Natural killer cell treated with Interleukin-12 subunit alpha and Interleukin-12 subunit beta and Interleukin-15 and Interleukin-18, amount 100 ng/mL, for 72 hours (primary cell): ENCODE data around the gene SPPL2B. TPM values are rescaled to one million over a fixed set of nuclear protein-coding genes. Genes with fewer than 3 reads are reported as not detected.

ENCODE experiments used
- ATAC-seq, 2 donors: fragments of 150-1000 bp; cut with Tn5 transposase in 1 of 2; sonication (Bioruptor Pico), chemical (Tn5 transposase) in 1 of 2; 2 replicates each; pipeline ENCODE4 v1.10.0; 2021
- DNase-seq: peaks from one replicate; pipeline ENCODE4 v3.0.0; 2022; ENCODE audit warnings: low spot score
- H3K27ac Mint-ChIP-seq, 2 donors: 1 replicate in 1 of 2; 2 replicates in 1 of 2; pipeline ENCODE4 v1.8.0; 2022; ENCODE audit warnings: mixed read lengths in 2 of 2, mild to moderate bottlenecking in 1 of 2, moderate library complexity in 1 of 2
- H3K27me3 Mint-ChIP-seq, 2 donors: 1 replicate in 1 of 2; 2 replicates in 1 of 2; pipeline ENCODE4 v1.8.0; 2022; ENCODE audit warnings: mixed read lengths in 2 of 2
- H3K36me3 Mint-ChIP-seq: one replicate; pipeline ENCODE4 v1.8.0; 2022; ENCODE audit warnings: mixed read lengths
- H3K4me1 Mint-ChIP-seq, 2 donors: 1 replicate in 1 of 2; 2 replicates in 1 of 2; pipeline ENCODE4 v1.8.0; 2022; ENCODE audit warnings: low read depth in 2 of 2, mixed read lengths in 2 of 2, mild to moderate bottlenecking in 1 of 2
- H3K4me3 Mint-ChIP-seq: one replicate; pipeline ENCODE4 v1.8.0; 2022; ENCODE audit warnings: mixed read lengths
- H3K9me3 Mint-ChIP-seq: 2 replicates; pipeline ENCODE4 v1.8.0; 2022; ENCODE audit warnings: mixed read lengths
- total RNA-seq, 2 donors: library from RNA; stranded (reverse); gene quantifications; one replicate each; pipeline ENCODE4 v1.2.3, GENCODE V29; 2022

Gene SPPL2B
- total RNA-seq, 2 donors from 2014 or later: 41.3 to 97.6 TPM

GRCh38 chr19:2289714-2290435 lies 38.6 kb upstream of the SPPL2B start:
- peaks cover 0 to 3% of the 10 kb centered on the region in 2 donors for H3K27me3 Mint-ChIP-seq
- H3K4me1 Mint-ChIP-seq: peaks cover 21 to 31% of the 10 kb centered on the region in 2 donors
- ATAC-seq (peak; percentile 79), DNase-seq (peak; percentile 79)
- H3K27ac Mint-ChIP-seq: peak overlapping the region; percentile 86 to 92
- H3K9me3 Mint-ChIP-seq: no peaks in the 10 kb centered on the region
- H3K4me3 Mint-ChIP-seq: peak overlapping the region; percentile 91
- H3K36me3 Mint-ChIP-seq: no peaks in the 10 kb centered on the region

- H3K27ac Mint-ChIP-seq: no peak overlapping the region
- peaks cover 21 to 29% of the 10 kb centered on the region in 2 donors for H3K4me1 Mint-ChIP-seq
- H3K9me3 Mint-ChIP-seq: no peaks in the 10 kb centered on the region
- DNase-seq (no peak), ATAC-seq (peak; percentile 37 to 51)
- H3K36me3 Mint-ChIP-seq: no peaks in the 10 kb centered on the region
- H3K27me3 Mint-ChIP-seq: peaks cover 0 to 3% of the 10 kb centered on the region in 2 donors
- peak overlapping the region; percentile 67 for H3K4me3 Mint-ChIP-seq
These were observed 37.9 kb upstream of the SPPL2B start for GRCh38 chr19:2290441-2291184.

- Mint-ChIP-seq H3K27ac (no peak overlapping the region), H3K9me3 (no peaks in the 10 kb centered on the region), H3K27me3 (peaks cover 0 to 3% of the 10 kb centered on the region in 2 donors), H3K36me3 (no peaks in the 10 kb centered on the region), H3K4me3 (peak overlapping the region; percentile 67), H3K4me1 (peaks cover 21 to 29% of the 10 kb centered on the region in 2 donors)
- ATAC-seq (no peak), DNase-seq (no peak)
These were observed 37.2 kb upstream of the SPPL2B start for GRCh38 chr19:2291185-2291751.

GRCh38 chr19:2294687-2295335 lies 33.7 kb upstream of the SPPL2B start:
- H3K4me1 Mint-ChIP-seq: peaks cover 1 to 12% of the 10 kb centered on the region in 2 donors
- no peak for ATAC-seq
- H3K9me3 Mint-ChIP-seq: no peaks in the 10 kb centered on the region
- H3K27ac Mint-ChIP-seq: no peak overlapping the region
- no peaks in the 10 kb centered on the region for H3K27me3 Mint-ChIP-seq
- DNase-seq: no peak
- H3K36me3 Mint-ChIP-seq: no peaks in the 10 kb centered on the region
- H3K4me3 Mint-ChIP-seq: no peak overlapping the region

GRCh38 chr19:2296141-2296540 lies 32.3 kb upstream of the SPPL2B start:
- ATAC-seq: no peak
- no peaks in the 10 kb centered on the region for H3K9me3 Mint-ChIP-seq
- no peaks in the 10 kb centered on the region for H3K36me3 Mint-ChIP-seq
- H3K27ac Mint-ChIP-seq: no peak overlapping the region
- no peak overlapping the region for H3K4me3 Mint-ChIP-seq
- DNase-seq: no peak
- H3K4me1 Mint-ChIP-seq: peaks cover 0 to 10% of the 10 kb centered on the region in 2 donors
- H3K27me3 Mint-ChIP-seq: no peaks in the 10 kb centered on the region

GRCh38 chr19:2300533-2300932 lies 28.0 kb upstream of the SPPL2B start:
- Mint-ChIP-seq H3K4me1 (peaks cover 5% of the 10 kb centered on the region in 2 donors), H3K4me3 (no peak overlapping the region), H3K27ac (no peak overlapping the region), H3K27me3 (peaks cover 14 to 15% of the 10 kb centered on the region in 2 donors), H3K36me3 (no peaks in the 10 kb centered on the region), H3K9me3 (no peaks in the 10 kb centered on the region)
- DNase-seq (no peak), ATAC-seq (no peak)

GRCh38 chr19:2302319-2303210 lies 25.9 kb upstream of the SPPL2B start:
- Mint-ChIP-seq H3K27ac (no peak overlapping the region), H3K4me1 (peaks cover 5% of the 10 kb centered on the region in 2 donors), H3K27me3 (peaks cover 20 to 23% of the 10 kb centered on the region in 2 donors), H3K36me3 (no peaks in the 10 kb centered on the region), H3K9me3 (no peaks in the 10 kb centered on the region), H3K4me3 (no peak overlapping the region)
- ATAC-seq: peak; percentile 53 to 70
- no peak for DNase-seq

GRCh38 chr19:2303211-2303798 lies 25.2 kb upstream of the SPPL2B start:
- H3K9me3 Mint-ChIP-seq: no peaks in the 10 kb centered on the region
- no peak for ATAC-seq
- peaks cover 5% of the 10 kb centered on the region in 2 donors for H3K4me1 Mint-ChIP-seq
- H3K27me3 Mint-ChIP-seq: peaks cover 20 to 23% of the 10 kb centered on the region in 2 donors
- H3K4me3 Mint-ChIP-seq: no peak overlapping the region
- H3K27ac Mint-ChIP-seq: no peak overlapping the region
- DNase-seq: no peak
- no peaks in the 10 kb centered on the region for H3K36me3 Mint-ChIP-seq

GRCh38 chr19:2305452-2306280 lies 22.8 kb upstream of the SPPL2B start:
- DNase-seq (no peak), ATAC-seq (no peak)
- Mint-ChIP-seq H3K4me1 (peaks cover 5 to 8% of the 10 kb centered on the region in 2 donors), H3K4me3 (no peak overlapping the region), H3K27me3 (peaks cover 27 to 33% of the 10 kb centered on the region in 2 donors), H3K9me3 (no peaks in the 10 kb centered on the region), H3K36me3 (no peaks in the 10 kb centered on the region), H3K27ac (no peak overlapping the region)

- DNase-seq (no peak), ATAC-seq (no peak)
- H3K36me3 Mint-ChIP-seq: no peaks in the 10 kb centered on the region
- H3K4me1 Mint-ChIP-seq: peaks cover 5 to 8% of the 10 kb centered on the region in 2 donors
- H3K27ac Mint-ChIP-seq: no peak overlapping the region
- no peak overlapping the region for H3K4me3 Mint-ChIP-seq
- peaks cover 27 to 33% of the 10 kb centered on the region in 2 donors for H3K27me3 Mint-ChIP-seq
- no peaks in the 10 kb centered on the region for H3K9me3 Mint-ChIP-seq
These were observed 22.1 kb upstream of the SPPL2B start for GRCh38 chr19:2306281-2306806.

GRCh38 chr19:2306971-2307370 lies 21.5 kb upstream of the SPPL2B start:
- H3K36me3 Mint-ChIP-seq: no peaks in the 10 kb centered on the region
- ATAC-seq (no peak), DNase-seq (no peak)
- H3K9me3 Mint-ChIP-seq: no peaks in the 10 kb centered on the region
- no peak overlapping the region for H3K27ac Mint-ChIP-seq
- H3K4me3 Mint-ChIP-seq: no peak overlapping the region
- peaks cover 5 to 8% of the 10 kb centered on the region in 2 donors for H3K4me1 Mint-ChIP-seq
- peaks cover 27 to 33% of the 10 kb centered on the region in 2 donors for H3K27me3 Mint-ChIP-seq

GRCh38 chr19:2307518-2308012 lies 20.9 kb upstream of the SPPL2B start:
- Mint-ChIP-seq H3K36me3 (no peaks in the 10 kb centered on the region), H3K4me3 (no peak overlapping the region), H3K27ac (no peak overlapping the region), H3K4me1 (peaks cover 5 to 8% of the 10 kb centered on the region in 2 donors), H3K27me3 (peaks cover 27 to 33% of the 10 kb centered on the region in 2 donors), H3K9me3 (no peaks in the 10 kb centered on the region)
- no peak for DNase-seq
- ATAC-seq: no peak
